WERI-Rb-1 (cell line): ENCODE data around the gene RTF1.

Experiments
- DNase-seq: peaks from one replicate; pipeline ENCODE4 v3.0.0-alpha.2; 2020
- H3K27ac ChIP-seq: fragments of 250-450 bp; sonication (Bioruptor Pico); 2 replicates; pipeline ENCODE4 v1.5.1; 2020; ENCODE audit warnings: mild to moderate bottlenecking, moderate library complexity
- H3K27me3 ChIP-seq: fragments of 250-450 bp; sonication (Bioruptor Pico); 2 replicates; pipeline ENCODE4 v1.5.1; 2021; ENCODE audit warnings: mild to moderate bottlenecking, low read depth, moderate library complexity; ENCODE audit not compliant: insufficient read depth, severe bottlenecking
- H3K36me3 ChIP-seq: fragments of 250-450 bp; sonication (Bioruptor Pico); 2 replicates; pipeline ENCODE4 v1.5.1; 2020; ENCODE audit warnings: mild to moderate bottlenecking, moderate library complexity
- H3K4me3 ChIP-seq: 2 replicates; pipeline ENCODE4 v1.5.1; 2011; ENCODE audit warnings: low read depth, mild to moderate bottlenecking, control low read depth, low read length
- H3K9me3 ChIP-seq: fragments of 250-450 bp; sonication (Bioruptor Pico); 2 replicates; pipeline ENCODE4 v1.5.1; 2021; ENCODE audit warnings: mild to moderate bottlenecking, moderate library complexity; ENCODE audit not compliant: severe bottlenecking
- TF ChIP-seq, protein P1 (sequence below): IDR thresholded peaks from 2 replicates; pipeline ENCODE4 v1.5.1; 2011; ENCODE audit warnings: low read depth, mild to moderate bottlenecking, control low read depth, inconsistent platforms, low read length

The RTF1 gene

DNA sequence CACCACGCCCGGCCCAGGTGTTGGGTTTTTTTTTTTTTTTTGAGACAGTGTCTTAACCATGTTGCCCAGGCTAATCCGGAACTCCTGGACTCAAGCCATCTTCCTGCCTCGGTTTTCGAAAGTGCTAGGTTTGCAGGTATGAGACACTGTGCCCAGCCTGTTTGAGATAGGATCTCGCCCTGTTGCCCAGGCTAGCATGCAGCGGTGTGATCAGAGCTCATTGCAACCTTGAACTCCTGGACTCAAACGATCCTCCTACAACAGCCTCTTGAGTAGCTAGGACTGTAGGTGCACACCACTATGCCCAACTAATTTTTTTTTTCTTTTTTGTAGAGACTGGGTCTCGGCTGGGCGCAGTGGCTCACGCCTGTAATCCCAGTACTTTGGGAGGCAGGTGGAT lies 56.5 kb downstream of the RTF1 start:
- no peaks in the 10 kb centered on the region for H3K9me3 ChIP-seq
- TF ChIP-seq, protein P1, sequence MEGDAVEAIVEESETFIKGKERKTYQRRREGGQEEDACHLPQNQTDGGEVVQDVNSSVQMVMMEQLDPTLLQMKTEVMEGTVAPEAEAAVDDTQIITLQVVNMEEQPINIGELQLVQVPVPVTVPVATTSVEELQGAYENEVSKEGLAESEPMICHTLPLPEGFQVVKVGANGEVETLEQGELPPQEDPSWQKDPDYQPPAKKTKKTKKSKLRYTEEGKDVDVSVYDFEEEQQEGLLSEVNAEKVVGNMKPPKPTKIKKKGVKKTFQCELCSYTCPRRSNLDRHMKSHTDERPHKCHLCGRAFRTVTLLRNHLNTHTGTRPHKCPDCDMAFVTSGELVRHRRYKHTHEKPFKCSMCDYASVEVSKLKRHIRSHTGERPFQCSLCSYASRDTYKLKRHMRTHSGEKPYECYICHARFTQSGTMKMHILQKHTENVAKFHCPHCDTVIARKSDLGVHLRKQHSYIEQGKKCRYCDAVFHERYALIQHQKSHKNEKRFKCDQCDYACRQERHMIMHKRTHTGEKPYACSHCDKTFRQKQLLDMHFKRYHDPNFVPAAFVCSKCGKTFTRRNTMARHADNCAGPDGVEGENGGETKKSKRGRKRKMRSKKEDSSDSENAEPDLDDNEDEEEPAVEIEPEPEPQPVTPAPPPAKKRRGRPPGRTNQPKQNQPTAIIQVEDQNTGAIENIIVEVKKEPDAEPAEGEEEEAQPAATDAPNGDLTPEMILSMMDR, result no peak
- no peaks in the 10 kb centered on the region for H3K27me3 ChIP-seq
- H3K4me3 ChIP-seq, result no peak overlapping the region
- DNase-seq, result no peak
- H3K27ac ChIP-seq, result no peak overlapping the region
- peaks cover 85% of the 10 kb centered on the region for H3K36me3 ChIP-seq

DNA sequence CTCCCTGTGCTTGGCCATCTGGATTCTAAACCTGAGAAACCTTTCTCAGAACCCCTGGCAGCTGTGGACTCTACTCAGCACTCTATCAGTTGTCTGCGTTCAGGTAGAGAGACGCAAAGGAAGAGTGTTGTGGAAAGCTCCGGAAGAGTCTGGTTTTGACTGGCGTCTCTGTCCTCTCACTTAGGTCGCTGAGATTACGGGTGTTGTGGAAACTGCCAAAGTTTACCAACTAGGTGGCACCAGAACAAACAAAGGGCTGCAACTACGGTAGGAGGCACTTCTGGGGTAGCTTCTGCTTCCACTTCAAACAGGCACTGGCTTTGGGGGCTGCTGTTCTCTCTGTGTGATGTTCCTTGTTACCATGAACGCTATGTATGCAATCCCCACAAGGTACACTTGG lies 57.5 kb downstream of the RTF1 start:
- TF ChIP-seq, protein P1, result no peak
- Histone ChIP-seq H3K27ac (no peak overlapping the region), H3K9me3 (no peaks in the 10 kb centered on the region), H3K36me3 (peaks cover 85% of the 10 kb centered on the region), H3K27me3 (no peaks in the 10 kb centered on the region), H3K4me3 (no peak overlapping the region)
- no peak for DNase-seq

DNA sequence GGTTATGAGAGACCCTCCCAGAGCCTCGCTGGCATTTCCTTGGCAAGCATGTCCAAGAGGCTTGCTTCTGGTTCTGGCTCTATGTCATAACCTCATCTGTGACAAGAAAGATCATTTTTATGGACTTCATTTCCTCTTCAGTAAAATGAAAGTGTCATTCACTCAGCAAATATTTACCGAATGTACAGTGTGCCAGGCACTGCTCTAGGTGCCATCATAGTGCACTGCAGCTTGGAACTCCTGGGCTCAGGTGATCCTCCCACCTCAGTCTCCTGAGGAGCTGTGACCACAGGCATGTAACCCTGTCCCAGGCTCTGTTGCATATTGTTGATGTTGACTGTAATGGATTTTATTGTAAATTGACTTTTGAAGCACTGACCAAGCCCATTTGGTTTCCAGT lies 58.0 kb downstream of the RTF1 start:
- Histone ChIP-seq H3K9me3 (no peaks in the 10 kb centered on the region), H3K4me3 (no peak overlapping the region), H3K27ac (no peak overlapping the region), H3K27me3 (no peaks in the 10 kb centered on the region), H3K36me3 (peaks cover 85% of the 10 kb centered on the region)
- TF ChIP-seq, protein P1, result no peak
- no peak for DNase-seq

DNA sequence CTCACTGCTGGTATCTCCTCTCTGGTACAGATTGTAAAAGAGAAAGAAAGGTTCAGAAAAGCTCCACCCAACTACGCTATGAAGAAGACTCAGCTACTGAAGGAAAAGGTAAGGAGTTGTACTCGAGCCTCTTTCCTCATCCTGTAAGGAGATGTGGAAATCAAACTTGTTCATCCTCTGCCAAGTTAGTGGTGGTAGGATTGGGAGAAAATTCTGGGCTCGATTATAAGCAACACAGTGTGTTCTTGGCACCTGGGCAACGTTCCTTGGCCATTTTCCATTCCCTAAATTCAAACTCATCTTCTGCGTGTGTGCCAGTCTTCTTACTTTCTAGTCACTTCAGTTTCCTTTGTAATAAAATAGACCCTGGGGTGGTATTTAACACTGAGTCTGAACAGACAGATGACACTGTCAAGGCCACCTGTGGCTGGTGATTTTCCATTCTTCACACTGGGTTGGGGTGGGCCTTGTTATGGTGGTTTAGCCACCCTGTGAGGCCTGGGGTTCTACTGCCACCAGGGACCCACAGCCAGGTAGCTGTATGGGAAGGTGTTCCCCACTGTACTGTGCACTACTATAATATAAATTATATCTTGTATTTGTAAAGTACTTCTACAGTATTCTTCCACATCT lies 59.6 kb downstream of the RTF1 start:
- DNase-seq, result no peak
- Histone ChIP-seq H3K36me3 (peaks cover 84% of the 10 kb centered on the region), H3K27me3 (no peaks in the 10 kb centered on the region), H3K4me3 (no peak overlapping the region), H3K9me3 (no peaks in the 10 kb centered on the region), H3K27ac (no peak overlapping the region)
- TF ChIP-seq, protein P1, result no peak

DNA sequence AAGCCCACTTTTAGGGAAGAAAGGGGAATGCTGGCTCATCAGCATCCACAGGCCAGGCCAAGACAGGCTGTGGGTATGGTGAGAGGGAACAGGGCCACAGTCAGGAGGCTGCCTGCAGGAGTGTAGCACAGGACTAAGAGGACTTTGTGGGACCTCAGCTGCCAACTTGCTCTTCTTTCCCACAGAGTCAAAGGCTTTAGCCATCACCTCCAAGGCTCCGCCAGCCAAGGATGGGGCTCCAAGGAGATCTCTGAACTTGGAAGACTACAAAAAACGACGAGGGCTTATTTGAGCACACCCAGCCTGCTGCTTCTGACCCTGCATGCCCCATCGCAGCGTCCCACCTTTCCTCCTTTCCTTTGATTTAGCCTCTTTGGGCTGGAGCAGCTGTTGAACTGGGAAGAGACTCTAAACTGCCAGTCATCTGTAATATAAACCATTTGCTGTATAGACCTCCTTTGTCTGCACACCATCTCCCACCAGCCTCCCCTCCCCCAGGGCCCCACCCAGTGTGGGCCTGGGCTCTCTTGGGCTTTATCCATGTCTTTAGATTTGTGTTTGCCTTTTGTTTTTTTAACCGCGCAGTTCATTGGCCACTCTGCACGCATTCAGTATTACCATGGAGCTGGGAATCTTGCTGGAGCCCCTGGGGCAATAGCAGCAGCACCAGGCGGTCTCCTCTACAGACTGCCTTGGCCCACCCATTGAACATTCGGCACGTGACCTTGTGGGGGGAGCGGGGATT lies 63.7 kb downstream of the RTF1 start:
- no peak for DNase-seq
- no peaks in the 10 kb centered on the region for H3K27me3 ChIP-seq
- TF ChIP-seq, protein P1, result no peak
- H3K36me3 ChIP-seq, result peaks cover 67% of the 10 kb centered on the region
- no peak overlapping the region for H3K27ac ChIP-seq
- no peak overlapping the region for H3K4me3 ChIP-seq
- H3K9me3 ChIP-seq, result no peaks in the 10 kb centered on the region
